GM18517 (cell line): ENCODE data around the gene ZMYND10.
"Not testable (repeated sequence)": the region's sequence is repeated elsewhere in the genome, so short reads cannot be mapped to it uniquely, and the experiment has no call there.

Source experiments
- ATAC-seq: cut with Tn5 transposase; IDR thresholded peaks from one replicate; pipeline ENCODE4 v1.9.1; 2021; ENCODE audit warnings: mild to moderate bottlenecking, moderate library complexity; ENCODE audit not compliant: unreplicated experiment

Gene ZMYND10

DNA sequence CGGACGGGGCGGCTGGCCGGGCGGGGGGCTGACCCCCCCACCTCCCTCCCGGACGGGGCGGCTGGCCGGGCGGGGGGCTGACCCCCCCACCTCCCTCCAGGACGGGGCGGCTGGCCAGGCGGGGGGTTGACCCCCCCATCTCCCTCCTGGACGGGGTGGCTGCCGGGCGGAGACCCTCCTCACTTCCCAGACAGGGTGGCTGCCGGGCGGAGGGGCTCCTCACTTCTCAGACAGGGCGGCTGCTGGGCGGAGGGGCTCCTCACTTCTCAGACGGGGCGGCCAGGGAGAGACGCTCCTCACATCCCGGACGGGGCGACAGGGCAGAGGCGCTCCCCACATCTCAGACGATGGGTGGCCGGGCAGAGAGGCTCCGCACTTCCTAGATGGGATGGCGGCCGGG lies 33.5 kb downstream of the ZMYND10 start:
- not testable (repeated sequence) for ATAC-seq

DNA sequence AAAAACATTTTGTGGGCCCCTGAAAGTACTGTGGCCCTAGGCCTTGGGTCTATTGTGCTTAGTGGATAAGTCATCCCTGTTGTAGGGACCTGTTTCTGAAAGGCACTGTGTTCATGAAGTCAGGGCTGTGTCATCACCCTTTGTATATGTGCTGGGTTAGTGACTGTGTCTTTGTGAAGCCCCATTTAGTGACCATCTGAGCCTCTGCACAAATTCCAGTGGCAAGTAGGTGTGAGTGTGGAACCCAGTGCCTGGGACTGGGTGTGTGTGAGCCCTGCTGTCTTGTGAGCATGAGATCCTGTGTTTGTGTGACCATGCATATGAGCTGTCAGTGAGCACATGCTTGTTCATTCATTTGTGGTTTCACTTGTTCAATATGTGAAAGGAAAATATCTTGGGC lies 40.9 kb downstream of the ZMYND10 start:
- ATAC-seq: no peak

DNA sequence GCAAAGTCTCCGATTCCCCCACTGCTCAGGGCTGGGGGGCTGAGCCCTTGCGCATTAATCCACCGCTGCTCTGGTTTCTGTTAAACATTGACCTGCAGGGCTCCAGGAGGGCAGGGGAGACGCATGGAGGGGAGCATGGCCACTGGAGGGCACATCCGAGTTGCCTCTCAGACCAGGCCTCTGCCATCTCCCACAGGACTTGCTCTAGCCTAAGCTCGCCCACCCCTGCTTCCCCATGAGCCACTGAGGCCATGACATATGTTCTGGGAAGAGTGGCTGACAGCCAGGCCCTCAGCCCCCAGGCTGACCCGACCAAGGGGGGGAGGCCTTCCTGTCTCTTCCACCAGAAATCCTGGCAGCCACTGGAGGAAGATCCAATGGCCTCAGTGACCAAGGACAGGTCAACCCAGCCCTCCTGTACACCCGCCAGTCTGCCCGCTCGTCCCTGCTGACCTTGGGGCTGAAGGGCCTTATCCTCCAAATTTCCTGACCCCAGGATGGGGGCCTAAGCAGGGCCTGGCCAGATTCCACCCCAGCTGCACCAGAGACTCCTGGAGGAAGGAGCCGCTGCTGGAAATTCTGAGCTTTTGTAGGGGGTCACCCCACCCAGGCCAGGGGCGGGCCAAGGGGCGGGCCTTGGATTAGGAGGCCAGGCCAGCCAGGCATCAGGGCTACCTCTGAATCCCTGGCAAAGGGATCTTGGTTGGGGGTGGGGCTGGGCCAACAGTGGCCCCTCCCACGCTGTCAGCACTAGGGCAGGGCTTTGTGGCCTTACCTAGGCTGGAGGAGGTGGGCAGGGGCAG lies 42.3 kb downstream of the ZMYND10 start, which contains the start of gene HYAL1:
Gene HYAL1, minus strand, starts transcription at position 562 of the 803 bp plus-strand sequence. CDS start 618 bp downstream, outside the sequence.
- no peak for ATAC-seq

DNA sequence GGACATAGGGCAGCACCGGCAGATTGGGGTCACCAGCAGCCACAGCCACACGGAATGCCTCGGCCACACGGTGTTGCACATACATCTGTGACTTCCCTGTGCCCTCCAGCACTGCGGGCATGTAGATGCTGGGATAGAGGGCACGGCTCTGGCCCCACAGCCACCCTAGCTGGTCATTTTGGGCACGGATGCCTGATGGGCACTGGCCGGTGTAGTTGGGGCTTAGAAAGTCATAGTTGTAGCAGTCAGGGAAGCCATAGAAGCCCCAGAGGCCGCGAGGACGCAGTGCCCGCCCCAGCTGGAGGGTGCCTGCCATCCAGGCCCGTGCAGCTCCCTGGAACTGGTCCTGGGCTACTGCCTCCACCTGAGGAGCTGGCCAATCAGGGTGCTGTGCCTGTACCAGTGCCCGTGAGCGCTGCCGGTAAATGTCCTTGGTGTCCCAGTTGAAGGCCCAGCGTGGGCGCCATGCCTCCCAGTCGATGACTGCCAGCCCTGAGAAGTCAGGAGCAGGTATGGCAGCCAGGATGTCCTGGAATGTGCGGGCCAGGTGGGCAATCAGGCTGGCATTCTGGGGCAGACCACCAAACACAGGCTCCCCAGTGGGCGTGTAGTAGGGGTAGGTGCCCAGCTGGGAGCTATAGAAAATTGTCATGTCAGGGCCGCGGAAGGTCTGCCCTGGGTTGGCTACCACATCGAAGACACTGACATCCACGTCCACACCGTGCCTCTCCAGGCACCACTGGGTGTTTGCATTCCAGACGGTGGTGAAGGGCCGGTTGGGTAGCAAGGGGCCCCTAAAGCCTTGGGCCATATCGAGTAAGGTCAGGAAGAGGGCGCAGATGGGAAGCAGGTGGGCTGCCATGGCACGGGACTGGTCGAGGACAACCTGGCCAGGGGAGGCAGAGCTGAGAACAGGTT lies 43.2 kb downstream of the ZMYND10 start:
- ATAC-seq: no peak

DNA sequence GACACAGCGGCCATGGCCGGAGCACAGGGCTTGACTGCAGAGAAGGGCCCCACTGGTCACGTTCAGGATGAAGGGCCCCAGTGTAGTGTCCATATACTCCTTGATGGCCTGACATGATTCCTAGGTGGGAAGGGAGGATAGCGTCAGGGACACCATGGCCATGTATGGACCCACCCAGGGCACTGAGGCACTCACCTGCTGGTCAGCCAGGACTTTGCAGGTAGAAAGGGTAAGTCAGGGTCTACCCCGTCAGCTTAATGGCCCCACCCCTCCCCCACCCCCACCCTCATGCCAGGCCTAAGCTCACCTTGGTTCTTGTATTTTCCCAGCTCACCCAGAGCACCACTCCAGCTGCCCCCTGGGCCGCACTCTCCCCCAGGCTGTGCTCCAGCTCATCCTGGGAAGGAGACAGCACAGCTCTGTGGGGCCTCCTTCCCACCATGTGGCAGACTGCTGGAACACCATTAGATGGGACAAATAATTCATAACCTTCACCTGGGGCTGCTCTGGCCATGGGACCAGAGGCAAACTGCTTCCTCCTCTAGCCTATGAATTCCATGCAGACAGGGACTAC lies 44.8 kb downstream of the ZMYND10 start:
- no peak for ATAC-seq

DNA sequence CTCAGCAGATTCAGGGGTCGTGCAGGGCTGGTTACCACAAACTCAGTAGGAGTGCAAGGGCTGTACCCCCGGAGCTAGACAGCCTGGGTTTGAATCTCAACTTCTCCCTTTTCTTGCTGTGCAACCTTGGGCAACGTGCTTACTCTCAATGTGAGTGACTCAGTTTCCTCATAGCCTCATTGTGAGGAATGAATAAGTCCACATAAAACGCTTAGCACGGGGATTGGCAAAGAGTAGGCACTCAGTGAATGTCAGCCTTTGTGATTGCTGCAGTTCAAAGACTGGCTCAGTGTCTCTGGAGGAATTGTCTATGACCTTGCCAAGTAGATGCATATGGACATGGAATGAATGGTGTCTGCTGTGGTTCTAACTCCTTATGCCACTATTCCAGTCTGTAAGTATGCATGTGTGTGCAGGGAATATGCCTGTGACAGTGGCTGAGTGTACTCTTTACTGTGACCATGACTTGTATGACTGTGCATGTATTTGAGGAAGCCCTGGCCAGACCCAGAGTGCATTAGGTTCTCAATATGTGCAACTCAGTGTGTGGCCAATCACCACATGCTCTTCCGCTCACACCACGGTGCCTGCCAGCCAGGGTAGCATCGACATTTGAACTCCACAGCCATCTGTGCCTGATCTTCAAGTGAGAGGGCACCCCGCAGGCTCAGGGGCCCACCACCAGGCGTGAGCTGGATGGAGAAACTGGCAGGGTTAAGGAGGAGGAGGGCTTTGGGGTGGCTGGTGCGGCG lies 45.4 kb downstream of the ZMYND10 start:
- no peak for ATAC-seq

DNA sequence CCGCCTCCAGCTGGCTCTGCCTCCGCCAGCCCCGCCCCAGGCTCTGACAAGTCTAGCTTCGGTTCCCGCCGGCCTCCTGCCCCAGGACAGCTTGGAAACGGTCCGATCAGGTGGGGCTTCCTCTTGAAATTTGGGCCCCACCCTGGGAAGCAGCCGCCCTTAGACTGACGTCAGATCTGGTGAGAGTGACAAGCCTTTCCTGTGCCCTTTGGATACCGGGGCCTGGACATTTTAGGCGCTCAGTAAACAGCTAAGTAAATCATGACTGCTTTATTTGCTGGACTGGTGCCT lies 45.9 kb downstream of the ZMYND10 start:
- no peak for ATAC-seq

DNA sequence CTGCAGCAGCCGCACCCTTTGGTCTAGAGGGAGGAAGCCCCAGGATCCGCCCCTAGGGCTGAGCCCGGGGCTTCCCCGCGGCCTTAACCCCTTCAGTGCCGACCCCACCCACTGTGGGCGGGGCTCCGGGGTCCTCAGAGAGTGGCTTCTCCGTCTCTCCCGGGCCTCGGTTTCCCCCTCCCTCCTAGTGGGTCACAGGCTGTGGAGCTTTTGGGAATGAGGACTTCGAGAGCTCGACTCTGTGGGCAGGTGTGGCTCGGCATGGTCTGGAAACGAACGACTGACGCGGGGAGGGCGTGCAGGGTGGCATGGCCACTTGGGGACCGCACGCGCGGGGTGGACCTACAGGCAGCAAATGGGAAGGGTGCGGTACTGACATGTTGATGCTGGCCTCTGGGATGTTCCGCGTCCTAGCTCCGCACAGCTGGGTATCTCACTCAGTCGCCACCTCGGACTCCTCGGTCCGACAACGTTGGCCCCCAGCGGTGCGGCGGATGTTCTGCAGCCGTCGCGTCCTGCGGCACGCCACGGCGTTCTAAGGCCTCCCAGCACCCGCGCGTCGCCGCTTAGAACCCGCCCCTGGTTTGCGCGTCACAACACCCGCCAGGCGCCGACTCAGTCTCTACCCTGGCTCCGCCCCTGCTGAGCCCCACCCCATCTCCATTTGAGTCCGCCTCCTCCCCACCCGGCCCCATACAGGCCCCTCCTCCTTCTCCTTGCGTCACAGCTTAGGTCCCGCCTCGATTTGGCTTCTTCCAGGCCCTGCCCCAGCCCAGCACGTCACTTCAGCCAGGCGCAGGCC lies 46.5 kb downstream of the ZMYND10 start, which contains the start of the genes HYAL3 and NAA80:
Gene HYAL3, minus strand, starts transcription at position 570 of the 802 bp plus-strand sequence. CDS start 3,803 bp downstream, outside the sequence.
Gene NAA80, minus strand, starts transcription at position 570 of the 802 bp plus-strand sequence. CDS start 1,942 bp downstream, outside the sequence.
- ATAC-seq: peak; percentile 79

DNA sequence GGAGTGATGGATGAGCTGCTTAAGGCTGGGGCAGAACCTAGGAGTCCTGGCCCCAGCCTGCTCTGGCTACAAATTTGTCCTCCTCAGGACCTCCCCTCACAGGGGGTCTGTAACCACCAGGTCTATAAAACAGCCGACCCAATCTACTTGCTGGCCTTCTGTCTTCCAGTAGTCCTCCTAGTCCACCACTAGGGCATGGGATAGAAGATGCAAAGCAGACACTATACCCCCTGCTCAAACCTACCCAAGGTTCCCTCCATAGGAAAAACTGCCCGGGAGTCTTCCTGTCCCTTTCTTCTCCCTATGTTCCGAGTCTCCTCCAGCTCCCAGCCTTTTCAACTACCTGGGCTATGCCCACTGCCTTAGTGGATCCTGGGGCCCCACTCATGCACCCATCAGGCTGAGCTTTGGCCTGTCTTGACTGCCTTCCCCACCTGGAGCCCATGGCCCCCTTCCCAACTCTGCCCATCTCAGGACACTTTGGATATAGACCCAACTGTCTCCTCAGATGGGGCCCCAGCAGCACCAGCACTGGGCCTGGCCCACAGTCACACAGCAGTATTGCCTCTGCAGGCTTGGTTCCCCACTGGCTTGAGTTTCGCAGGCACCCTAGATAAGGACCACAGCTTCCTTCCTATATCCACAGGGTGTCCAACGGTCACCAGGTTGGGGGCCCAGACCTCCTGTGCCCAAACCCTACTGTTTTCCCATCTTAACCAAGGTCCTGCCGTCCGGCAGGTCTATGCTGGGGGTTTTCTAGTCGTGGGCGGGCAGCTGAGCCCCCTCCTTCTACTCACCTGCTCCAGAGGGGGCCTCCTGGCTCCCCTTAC lies 47.4 kb downstream of the ZMYND10 start:
- no peak for ATAC-seq

DNA sequence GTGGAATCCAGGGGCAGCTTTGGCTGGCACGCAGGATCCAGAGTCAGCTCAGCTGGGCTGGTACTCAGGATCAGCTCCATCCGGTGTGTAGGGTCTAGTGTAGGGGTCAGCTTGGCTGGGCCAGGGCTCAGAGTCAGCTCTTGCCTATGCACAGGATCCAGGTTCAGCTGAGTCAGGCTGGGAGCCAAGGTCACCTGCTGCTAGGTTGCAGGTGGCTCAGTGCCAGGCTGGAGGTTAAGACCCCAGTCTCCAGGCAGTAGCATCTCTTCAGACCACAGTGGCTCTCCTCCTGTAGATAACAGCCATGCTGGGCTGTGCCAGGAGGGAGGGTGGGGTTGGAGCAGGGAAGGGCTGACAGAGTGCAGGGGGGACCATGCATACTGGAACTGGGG lies 48.2 kb downstream of the ZMYND10 start:
- ATAC-seq: no peak

DNA sequence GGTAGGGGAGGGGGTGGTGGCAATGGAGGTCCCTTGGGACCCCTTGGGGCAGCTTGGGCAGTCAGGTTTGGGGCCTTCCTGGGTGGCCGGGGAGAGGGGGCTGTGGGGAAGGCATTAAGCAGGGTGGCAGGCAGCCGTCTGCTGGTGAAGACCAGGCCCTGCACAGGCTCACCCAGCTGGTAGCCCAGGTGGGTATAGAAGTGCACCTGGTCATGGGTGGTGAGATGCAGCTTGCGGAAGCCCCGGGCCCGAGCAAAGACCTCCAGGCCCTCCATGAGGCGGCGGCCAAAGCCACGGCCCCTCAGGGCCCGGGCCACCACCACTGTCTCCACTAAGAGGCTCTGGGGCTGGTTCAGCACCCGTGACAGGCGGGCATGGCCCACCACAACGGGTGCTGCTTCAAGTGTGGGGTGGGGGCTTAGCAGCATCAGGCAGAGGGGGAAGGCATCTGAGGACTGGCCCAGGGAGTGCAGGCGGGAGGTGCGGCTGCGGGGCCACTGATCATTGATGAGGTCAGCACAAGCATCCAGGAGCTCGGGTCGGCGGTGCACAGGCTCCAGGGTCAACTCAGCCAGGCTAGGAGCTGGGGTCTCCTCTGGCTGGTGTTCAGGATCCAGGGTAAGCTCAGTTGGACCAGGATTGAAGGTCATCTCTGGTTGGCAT lies 48.7 kb downstream of the ZMYND10 start:
- no peak for ATAC-seq

DNA sequence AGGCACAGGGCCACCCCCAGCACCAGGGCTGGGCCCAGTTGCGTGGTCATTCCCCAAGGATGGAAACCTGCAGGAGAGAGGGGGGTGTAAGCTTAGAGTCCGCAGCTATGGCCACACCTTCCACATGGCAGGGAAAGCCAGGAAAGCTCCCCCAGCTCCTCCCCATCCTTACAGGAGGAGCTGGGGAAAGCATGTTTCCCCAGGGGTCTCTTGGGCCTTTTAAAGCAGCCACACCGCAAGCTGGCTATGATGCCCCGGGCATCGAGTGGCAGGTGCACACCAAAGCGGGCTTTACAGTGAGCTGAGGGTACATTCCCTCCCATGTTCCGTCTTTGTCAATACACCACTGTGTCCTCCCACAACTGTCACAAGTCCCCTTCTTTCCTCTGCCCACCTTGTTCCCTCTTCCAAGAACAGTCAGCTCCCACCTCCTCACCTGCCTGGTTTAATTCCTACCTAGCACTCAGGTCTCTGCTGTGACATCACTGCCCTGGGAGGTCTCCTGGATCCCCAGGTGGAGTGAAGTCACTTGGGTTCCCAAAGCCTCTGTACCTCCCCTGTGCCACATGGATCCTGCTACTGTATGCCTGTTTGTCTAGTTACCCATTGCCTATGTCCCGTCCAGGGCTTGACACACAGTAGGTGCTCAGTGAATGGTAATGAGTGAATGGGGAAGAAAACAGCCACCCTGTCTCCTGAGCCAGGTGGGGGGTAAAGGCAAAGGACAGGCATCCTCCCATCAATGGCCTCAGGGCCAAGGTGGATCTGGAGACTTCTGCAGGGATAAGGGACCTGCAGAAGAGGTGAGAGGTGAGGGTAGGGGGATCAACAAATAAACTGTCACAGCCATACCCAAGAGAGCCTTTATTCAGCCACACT lies 49.7 kb downstream of the ZMYND10 start:
- ATAC-seq: no peak

DNA sequence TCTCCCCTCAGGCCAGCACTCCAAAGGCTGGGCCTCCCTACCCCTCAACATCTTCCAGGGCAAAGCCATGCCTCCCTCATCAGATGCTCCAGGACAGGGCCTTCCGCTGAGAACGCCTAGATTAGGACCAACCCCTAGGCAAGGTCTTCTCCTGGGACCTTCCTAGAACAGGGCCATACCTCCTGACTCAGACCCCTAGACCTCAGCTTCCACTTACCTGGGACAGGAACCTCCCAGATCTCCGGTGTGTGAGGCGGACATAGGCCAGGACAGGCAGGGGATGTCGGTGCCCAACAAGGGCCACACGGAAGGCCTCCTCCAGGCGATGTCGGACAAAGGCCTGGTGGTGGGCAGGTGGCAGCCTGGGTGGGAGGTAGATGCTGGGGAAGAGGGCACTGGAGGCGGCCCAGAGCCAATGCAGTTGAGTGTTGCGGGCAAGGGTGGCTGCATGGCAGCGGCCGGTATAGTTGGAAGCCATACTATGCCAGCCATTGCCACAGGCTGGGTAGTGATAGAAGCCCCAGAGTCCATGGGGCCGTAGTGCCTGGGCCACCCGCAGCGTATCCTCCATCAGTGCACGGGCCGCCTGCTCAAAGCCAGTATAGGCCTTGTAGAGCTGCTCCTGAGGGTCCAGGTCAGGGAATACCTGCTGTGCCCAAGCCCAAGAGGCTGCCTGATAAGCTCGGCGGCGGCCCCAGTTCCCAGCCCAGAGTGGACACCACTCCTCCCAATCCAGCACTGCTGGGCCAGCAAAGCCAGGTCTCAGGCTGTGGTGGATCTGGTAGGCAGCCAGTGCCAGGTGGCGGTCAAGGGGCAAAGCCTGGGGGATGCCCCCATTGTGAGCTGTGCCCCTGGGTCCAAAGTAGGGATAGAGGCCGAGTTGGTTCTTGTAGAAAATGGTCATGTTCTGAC lies 50.8 kb downstream of the ZMYND10 start:
- no peak for ATAC-seq

DNA sequence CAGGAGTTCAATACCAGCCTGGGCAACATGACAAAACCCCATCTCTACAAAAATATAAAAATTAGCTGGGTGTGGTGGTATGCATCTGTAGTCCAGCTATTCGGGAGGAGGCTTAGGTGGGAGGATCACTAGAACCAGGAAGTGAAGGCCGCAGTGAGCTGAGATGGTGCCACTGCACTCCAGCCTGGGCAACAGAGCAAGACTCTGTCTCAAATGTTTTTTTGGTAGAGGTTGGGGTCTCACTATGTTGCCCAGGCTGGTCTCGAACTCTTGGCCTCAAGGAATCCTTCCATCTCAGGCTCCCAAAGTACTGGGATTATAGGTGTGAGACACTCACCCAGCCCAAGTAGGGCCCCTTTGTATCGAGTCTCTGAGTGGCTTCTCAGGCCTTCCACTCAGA lies 51.4 kb downstream of the ZMYND10 start:
- ATAC-seq: no peak

DNA sequence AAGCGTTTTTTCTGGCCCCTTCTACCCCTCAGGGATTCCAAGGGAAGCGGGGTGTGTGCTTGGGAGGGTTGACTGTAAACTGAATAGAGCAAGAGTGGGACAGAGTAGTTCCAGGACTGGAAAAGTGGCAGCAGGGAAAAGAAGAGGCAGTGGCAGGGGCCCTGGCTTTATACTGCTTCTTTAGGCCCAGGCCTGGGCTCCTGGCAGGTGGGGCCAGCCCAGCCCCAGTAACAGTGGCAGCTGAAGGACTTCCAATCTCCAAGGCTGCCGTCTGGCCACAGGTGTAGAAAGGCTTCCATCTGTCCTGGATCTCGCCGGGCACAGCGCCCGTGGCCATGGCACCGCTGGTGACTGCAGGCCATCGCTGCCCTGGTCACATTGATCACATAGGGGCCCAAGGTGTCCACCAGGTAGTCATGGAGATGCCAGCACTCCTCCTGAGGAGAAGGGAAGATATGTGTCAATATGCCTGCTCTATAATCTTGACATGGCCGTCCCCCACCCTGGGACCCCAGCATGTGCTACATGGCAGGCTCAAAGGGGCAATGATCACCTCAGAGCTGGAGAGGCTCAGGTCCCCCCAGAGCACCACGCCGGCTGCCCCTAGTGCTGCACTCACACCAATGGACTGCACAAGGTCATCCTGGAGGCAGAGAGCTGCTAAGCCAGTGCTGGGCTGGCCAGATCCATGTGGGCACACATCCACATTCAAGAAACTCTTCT lies 52.3 kb downstream of the ZMYND10 start:
- ATAC-seq: no peak
